ENCODE data around the gene ABI3. TPM values are rescaled to one million over a fixed set of nuclear protein-coding genes. Genes with fewer than 3 reads are reported as not detected.

ABI3 gene, protein sequence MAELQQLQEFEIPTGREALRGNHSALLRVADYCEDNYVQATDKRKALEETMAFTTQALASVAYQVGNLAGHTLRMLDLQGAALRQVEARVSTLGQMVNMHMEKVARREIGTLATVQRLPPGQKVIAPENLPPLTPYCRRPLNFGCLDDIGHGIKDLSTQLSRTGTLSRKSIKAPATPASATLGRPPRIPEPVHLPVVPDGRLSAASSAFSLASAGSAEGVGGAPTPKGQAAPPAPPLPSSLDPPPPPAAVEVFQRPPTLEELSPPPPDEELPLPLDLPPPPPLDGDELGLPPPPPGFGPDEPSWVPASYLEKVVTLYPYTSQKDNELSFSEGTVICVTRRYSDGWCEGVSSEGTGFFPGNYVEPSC
- total RNA-seq (2021; ENCODE audit: unreplicated experiment) = not detected
- not detected for polyA plus RNA-seq (2012; ENCODE audit: insufficient read length)
- percentile 12 among the genes with signal in this experiment for Bru-seq, nascent RNA
- percentile 18 among the genes with signal in this experiment for BruChase-seq, experiment 1, labeled RNA remaining after a 2-hour chase
- BruChase-seq, experiment 2, labeled RNA remaining after a 6-hour chase = percentile 27 among the genes with signal in this experiment
- long read RNA-seq = 0 reads

DNA sequence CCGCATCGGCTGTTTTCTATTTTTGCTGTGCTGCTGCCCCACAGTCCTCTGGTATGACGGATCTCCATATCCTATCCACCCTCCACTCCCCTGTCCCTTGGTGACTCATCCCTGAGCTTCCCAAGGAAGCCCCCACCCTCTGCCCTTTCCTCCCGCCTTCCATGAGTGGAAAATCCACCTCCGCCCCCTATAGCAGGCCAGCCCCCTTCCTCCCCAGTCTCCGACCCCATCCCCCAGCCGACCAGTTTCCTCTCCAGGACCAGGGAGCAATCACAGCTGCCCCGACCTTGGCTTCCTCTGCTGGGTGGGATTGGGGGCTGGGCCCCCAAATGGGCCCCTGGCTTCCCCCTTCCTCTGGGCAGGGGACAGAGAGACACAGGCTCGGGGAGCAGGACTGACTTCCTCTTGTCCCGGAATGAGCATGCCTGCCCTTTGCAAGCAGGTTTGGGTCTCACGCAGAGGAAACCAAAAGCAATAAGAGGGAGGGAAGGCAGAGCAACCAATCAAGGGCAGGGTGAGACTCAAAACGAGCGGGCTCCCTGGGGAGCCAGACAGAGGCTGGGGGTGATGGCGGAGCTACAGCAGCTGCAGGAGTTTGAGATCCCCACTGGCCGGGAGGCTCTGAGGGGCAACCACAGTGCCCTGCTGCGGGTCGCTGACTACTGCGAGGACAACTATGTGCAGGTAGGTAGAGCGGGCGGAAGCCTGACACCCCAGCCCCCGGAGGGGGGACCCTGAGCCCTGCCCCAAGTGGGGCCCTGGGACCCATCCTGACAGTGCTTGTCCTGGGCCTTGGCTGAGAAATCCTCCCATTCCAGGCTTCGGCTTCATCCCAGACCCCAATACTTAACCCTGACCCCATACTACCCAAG, at the start of gene ABI3, which contains the start of gene GNGT2:
TSS of gene ABI3 (plus strand) at position 550 of the 872 bp plus-strand sequence. CDS start at position 568, 18 bp downstream.
TSS of gene GNGT2 (minus strand) at position 417 of the 872 bp plus-strand sequence. CDS start 3,152 bp downstream, outside the sequence.
- no peaks in the 10 kb centered on the region for H3K36me3 ChIP-seq (ENCODE audit: control insufficient read depth, insufficient read depth, low read length)
- intact Hi-C loops (cut with micrococcal nuclease; ENCODE audit: unreplicated experiment) = no loop called here
- H3K4me3 ChIP-seq (ENCODE audit: low read depth in 2 of 2, low read length in 2 of 2) = no peak within 1 kb of the TSS
- H3K27ac ChIP-seq (ENCODE audit: low read length) = no peak within 1 kb of the TSS
- DNase-seq (ENCODE audit: low read depth, low spot score) (no peak), ATAC-seq (no peak)
- ChIA-PET POLR2A (no interaction called here), CTCF (interaction anchor here (0.6 kb wide), 1 partner anchor 22 kb away, joined by 11 read pairs; no protein-coding TSS in a partner anchor)
- in situ Hi-C loops (cut with HindIII; ENCODE audit: low pct_unique_long_range_greater_than_20kb, low sequenced_read_pairs) = no loop called here
- no peaks in the 10 kb centered on the region for H3K4me1 ChIP-seq (ENCODE audit: control insufficient read depth, insufficient read depth, low read length)
- BruUV-seq (replicated peaks) = no TSS peak
- no peak for TF ChIP-seq TCF7L2 (IDR thresholded peaks at IDR 0.05; ENCODE audit: low read depth, low read length)
- peaks cover 9% of the 10 kb centered on the region; the same call in 1 of the 2 replicates for H3K27me3 ChIP-seq (ENCODE audit: control insufficient read depth, insufficient read depth, low read length)
- H3K9me3 ChIP-seq (ENCODE audit: control insufficient read depth, insufficient read depth, low read depth, low read length) = no peaks in the 10 kb centered on the region

DNA sequence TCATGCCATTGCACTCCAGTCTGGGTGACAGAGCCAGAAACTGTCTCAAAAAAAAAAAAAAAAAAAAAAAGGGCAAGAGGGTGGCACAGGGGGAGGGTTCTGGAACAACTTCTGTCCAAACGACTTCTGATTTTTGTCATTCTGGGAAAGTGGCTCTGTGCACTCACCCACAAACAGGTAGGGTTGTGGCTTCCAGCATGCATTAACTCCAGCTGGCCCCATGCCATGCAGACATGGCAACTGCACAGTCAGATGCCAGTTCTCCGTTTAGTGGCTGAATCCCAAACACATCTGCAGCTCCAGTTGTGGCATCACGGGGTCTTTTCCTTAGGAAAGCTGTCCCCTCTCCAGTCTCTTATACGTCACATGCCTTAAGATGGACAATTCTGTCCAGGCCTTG, 47.6 kb upstream of the ABI3 start:
- Histone ChIP-seq H3K4me3 (ENCODE audit: low read depth in 2 of 2, low read length in 2 of 2) (no peak overlapping the region), H3K27me3 (ENCODE audit: control insufficient read depth, insufficient read depth, low read length) (peaks cover 17% of the 10 kb centered on the region), H3K4me1 (ENCODE audit: control insufficient read depth, insufficient read depth, low read length) (no peaks in the 10 kb centered on the region), H3K9me3 (ENCODE audit: control insufficient read depth, insufficient read depth, low read depth, low read length) (no peaks in the 10 kb centered on the region), H3K36me3 (ENCODE audit: control insufficient read depth, insufficient read depth, low read length) (no peaks in the 10 kb centered on the region), H3K27ac (ENCODE audit: low read length) (no peak overlapping the region)
- ATAC-seq (no peak), DNase-seq (ENCODE audit: low read depth, low spot score) (no peak)
- intact Hi-C loops (cut with micrococcal nuclease; ENCODE audit: unreplicated experiment) (no loop called here), in situ Hi-C loops (cut with HindIII; ENCODE audit: low pct_unique_long_range_greater_than_20kb, low sequenced_read_pairs) (no loop called here)
- ChIA-PET CTCF (interaction anchor here (0.6 kb wide), 1 partner anchor 29 kb away, joined by 3 read pairs; no protein-coding TSS in a partner anchor), POLR2A (interaction anchor here (0.6 kb wide), 1 partner anchor 54 kb away, joined by 3 read pairs; no protein-coding TSS in a partner anchor)
- TF ChIP-seq, protein P1, sequence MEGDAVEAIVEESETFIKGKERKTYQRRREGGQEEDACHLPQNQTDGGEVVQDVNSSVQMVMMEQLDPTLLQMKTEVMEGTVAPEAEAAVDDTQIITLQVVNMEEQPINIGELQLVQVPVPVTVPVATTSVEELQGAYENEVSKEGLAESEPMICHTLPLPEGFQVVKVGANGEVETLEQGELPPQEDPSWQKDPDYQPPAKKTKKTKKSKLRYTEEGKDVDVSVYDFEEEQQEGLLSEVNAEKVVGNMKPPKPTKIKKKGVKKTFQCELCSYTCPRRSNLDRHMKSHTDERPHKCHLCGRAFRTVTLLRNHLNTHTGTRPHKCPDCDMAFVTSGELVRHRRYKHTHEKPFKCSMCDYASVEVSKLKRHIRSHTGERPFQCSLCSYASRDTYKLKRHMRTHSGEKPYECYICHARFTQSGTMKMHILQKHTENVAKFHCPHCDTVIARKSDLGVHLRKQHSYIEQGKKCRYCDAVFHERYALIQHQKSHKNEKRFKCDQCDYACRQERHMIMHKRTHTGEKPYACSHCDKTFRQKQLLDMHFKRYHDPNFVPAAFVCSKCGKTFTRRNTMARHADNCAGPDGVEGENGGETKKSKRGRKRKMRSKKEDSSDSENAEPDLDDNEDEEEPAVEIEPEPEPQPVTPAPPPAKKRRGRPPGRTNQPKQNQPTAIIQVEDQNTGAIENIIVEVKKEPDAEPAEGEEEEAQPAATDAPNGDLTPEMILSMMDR (IDR thresholded peaks at IDR 0.05) = no peak
- TF ChIP-seq TCF7L2 (IDR thresholded peaks at IDR 0.05; ENCODE audit: low read depth, low read length) (no peak), POLR2AphosphoS5 (IDR thresholded peaks at IDR 0.05; ENCODE audit: low read depth, low read length) (no peak), SIN3A (IDR thresholded peaks at IDR 0.05; ENCODE audit: borderline replicate concordance, insufficient read depth, low read depth, low read length) (no peak)
- TF ChIP-seq, protein P2, sequence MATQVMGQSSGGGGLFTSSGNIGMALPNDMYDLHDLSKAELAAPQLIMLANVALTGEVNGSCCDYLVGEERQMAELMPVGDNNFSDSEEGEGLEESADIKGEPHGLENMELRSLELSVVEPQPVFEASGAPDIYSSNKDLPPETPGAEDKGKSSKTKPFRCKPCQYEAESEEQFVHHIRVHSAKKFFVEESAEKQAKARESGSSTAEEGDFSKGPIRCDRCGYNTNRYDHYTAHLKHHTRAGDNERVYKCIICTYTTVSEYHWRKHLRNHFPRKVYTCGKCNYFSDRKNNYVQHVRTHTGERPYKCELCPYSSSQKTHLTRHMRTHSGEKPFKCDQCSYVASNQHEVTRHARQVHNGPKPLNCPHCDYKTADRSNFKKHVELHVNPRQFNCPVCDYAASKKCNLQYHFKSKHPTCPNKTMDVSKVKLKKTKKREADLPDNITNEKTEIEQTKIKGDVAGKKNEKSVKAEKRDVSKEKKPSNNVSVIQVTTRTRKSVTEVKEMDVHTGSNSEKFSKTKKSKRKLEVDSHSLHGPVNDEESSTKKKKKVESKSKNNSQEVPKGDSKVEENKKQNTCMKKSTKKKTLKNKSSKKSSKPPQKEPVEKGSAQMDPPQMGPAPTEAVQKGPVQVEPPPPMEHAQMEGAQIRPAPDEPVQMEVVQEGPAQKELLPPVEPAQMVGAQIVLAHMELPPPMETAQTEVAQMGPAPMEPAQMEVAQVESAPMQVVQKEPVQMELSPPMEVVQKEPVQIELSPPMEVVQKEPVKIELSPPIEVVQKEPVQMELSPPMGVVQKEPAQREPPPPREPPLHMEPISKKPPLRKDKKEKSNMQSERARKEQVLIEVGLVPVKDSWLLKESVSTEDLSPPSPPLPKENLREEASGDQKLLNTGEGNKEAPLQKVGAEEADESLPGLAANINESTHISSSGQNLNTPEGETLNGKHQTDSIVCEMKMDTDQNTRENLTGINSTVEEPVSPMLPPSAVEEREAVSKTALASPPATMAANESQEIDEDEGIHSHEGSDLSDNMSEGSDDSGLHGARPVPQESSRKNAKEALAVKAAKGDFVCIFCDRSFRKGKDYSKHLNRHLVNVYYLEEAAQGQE (IDR thresholded peaks at IDR 0.05; ENCODE audit: insufficient read depth in 1 of 2, low read depth in 2 of 2, low read length in 1 of 2) = no peak
- BruUV-seq (replicated peaks) = no TSS peak

Measured in Panc1 (cell line).